ENCODE measurements around the gene NR2F1. TPM values are rescaled to one million over a fixed set of nuclear protein-coding genes. Genes with fewer than 3 reads are reported as not detected.

The NR2F1 gene
- total RNA-seq, 1 experiment from 2014 or later, result 51.2 TPM

GRCh38 chr5:93572101-93572607, 10.9 kb upstream of the NR2F1 start:
- Histone ChIP-seq H3K9me2 (ENCODE audit: insufficient read depth) (no peaks in the 10 kb centered on the region), H3K4me2 (ENCODE audit: low read length) (no peak overlapping the region), H3K9me3 (ENCODE audit: control insufficient read depth in 1 of 2, insufficient read depth in 1 of 2, low read depth in 1 of 2, low read length in 2 of 2) (no peaks in the 10 kb centered on the region), H3K79me2 (ENCODE audit: insufficient read depth, low read length) (no peaks in the 10 kb centered on the region), H4K20me1 (ENCODE audit: insufficient read depth) (no peaks in the 10 kb centered on the region), H3K4me1 (ENCODE audit: control insufficient read depth in 1 of 2, insufficient read depth in 2 of 2, low read length in 2 of 2) (peaks cover 4 to 22% of the 10 kb centered on the region in 2 experiments; a peak in 2 of 4 replicates), H3K27me3 (ENCODE audit: insufficient read depth, low read length) (no peaks in the 10 kb centered on the region), H3K36me3 (ENCODE audit: control insufficient read depth in 1 of 2, insufficient read depth in 2 of 2, low read length in 2 of 2) (no peaks in the 10 kb centered on the region), H3K4me3 (replicated peaks in 1 of 2; ENCODE audit: low read depth in 1 of 2, low read length in 2 of 2) (no peak overlapping the region), H3K27ac (ENCODE audit: low read depth, low read length) (no peak overlapping the region), H2AFZ (ENCODE audit: low read depth, low read length, poor library complexity, severe bottlenecking) (no peak overlapping the region), H3K9ac (ENCODE audit: low read length) (no peak overlapping the region)
- ChIA-PET CTCF (no interaction called here), POLR2A (no interaction called here), RAD21 (ENCODE audit: low non-redundant PET in 1 of 2, low total read pairs in 2 of 2, uncharacterized antibody in 2 of 2, unreplicated experiment in 2 of 2) (no interaction called here)
- intact Hi-C loops (cut with micrococcal nuclease), result no loop called here
- BruUV-seq (replicated peaks), result no TSS peak
- no peak for DNase-seq (ENCODE audit: low read depth, low spot score)
- no peak for ATAC-seq
- TF ChIP-seq ATF3 (IDR thresholded peaks at IDR 0.05) (no peak), TCF7L2 (IDR thresholded peaks at IDR 0.05; ENCODE audit: borderline replicate concordance, extremely low read depth, insufficient read depth, insufficient read length) (no peak), FOSL1 (IDR thresholded peaks at IDR 0.05; ENCODE audit: low read depth) (no peak), EZH2 (IDR thresholded peaks at IDR 0.05) (no peak), REST (IDR thresholded peaks at IDR 0.05; ENCODE audit: low read depth) (no peak), ELF1 (IDR thresholded peaks at IDR 0.05; ENCODE audit: borderline replicate concordance, low read depth) (no peak), SP1 (IDR thresholded peaks at IDR 0.05; ENCODE audit: low read depth) (no peak), SIN3A (IDR thresholded peaks at IDR 0.05; ENCODE audit: low read depth) (no peak), SRF (IDR thresholded peaks at IDR 0.05; ENCODE audit: low read depth) (no peak), EZH2phosphoT487 (IDR thresholded peaks at IDR 0.05; ENCODE audit: borderline replicate concordance) (no peak), MAX (IDR thresholded peaks at IDR 0.05) (no peak), ZNF274 (IDR thresholded peaks at IDR 0.05; ENCODE audit: low read depth, low read length) (no peak)

Data from HCT116 (cell line).